Retina (tissue), 1 donor: ENCODE results near the gene EFCAB8.

ENCODE experiments used
- DNase-seq: peaks from one replicate; pipeline ENCODE4 v3.0.0-alpha.2; 2016

The EFCAB8 gene

GRCh38 chr20:32988008-32988407 lies 129.3 kb downstream of the EFCAB8 start:
- no peak for DNase-seq

GRCh38 chr20:32989507-32990283 lies 131.0 kb downstream of the EFCAB8 start:
- DNase-seq = no peak

- no peak for DNase-seq
Measured at GRCh38 chr20:32990426-32990825, 131.7 kb downstream of the EFCAB8 start.

- no peak for DNase-seq
Measured at GRCh38 chr20:32991383-32991782, 132.7 kb downstream of the EFCAB8 start.

GRCh38 chr20:32991792-32992641 lies 133.3 kb downstream of the EFCAB8 start:
- DNase-seq = no peak

- no peak for DNase-seq
Measured at GRCh38 chr20:32993496-32994050, 134.8 kb downstream of the EFCAB8 start.

GRCh38 chr20:32995802-32996201 lies 137.1 kb downstream of the EFCAB8 start:
- no peak for DNase-seq

- no peak for DNase-seq
Measured at GRCh38 chr20:32997431-32997830, 138.7 kb downstream of the EFCAB8 start.

GRCh38 chr20:32999603-33000250 lies 141.0 kb downstream of the EFCAB8 start:
- DNase-seq = no peak

GRCh38 chr20:33000802-33001466 lies 142.2 kb downstream of the EFCAB8 start:
- DNase-seq = no peak

- no peak for DNase-seq
Measured at GRCh38 chr20:33002087-33002808, 143.5 kb downstream of the EFCAB8 start.

- DNase-seq = no peak
Measured at GRCh38 chr20:33004141-33004751, 145.5 kb downstream of the EFCAB8 start, which contains the start of gene SUN5. TSS of gene SUN5 (minus strand) at chr20:33004433. CDS start at chr20:33004340, 93 bp downstream.

GRCh38 chr20:33005132-33005566 lies 146.4 kb downstream of the EFCAB8 start:
- DNase-seq = no peak

- no peak for DNase-seq
Measured at GRCh38 chr20:33005908-33006775, 147.4 kb downstream of the EFCAB8 start.

GRCh38 chr20:33006776-33007375 lies 148.2 kb downstream of the EFCAB8 start:
- no peak for DNase-seq

- DNase-seq = no peak
Measured at GRCh38 chr20:33007376-33008335, 148.9 kb downstream of the EFCAB8 start, which contains the start of gene BPIFB2. TSS of gene BPIFB2 (plus strand) at chr20:33007704. CDS start at chr20:33008575, 871 bp downstream.

- DNase-seq = no peak
Measured at GRCh38 chr20:33008336-33009213, 149.9 kb downstream of the EFCAB8 start.
